T-helper 1 cell (primary cell): ENCODE measurements around the gene PGAP3.
A peak's percentile ranks its signal among the peaks of the same experiment; 100 is the strongest.
"Not testable (repeated sequence)": the region's sequence is repeated elsewhere in the genome, so short reads cannot be mapped to it uniquely, and the experiment has no call there.

Experiments used
- DNase-seq, 5 donors: peaks; one replicate each; pipeline ENCODE4 v3.0.0-alpha.2; 2012 to 2020
- total RNA-seq, 4 donors: gene quantifications; one replicate each; lab custom pipeline; 2026; lab: John Stamatoyannopoulos, UW

The PGAP3 gene
- 28.3 to 39.6 (median 35.3) reads per million in 4 donors for total RNA-seq

- DNase-seq, result peak; percentile 58 to 90 (median 68)
These were observed at the start of gene PGAP3 for GRCh38 chr17:39687546-39688474. PGAP3 (minus strand) TSS chr17:39688057; CDS start chr17:39688014, 43 bp downstream.

- DNase-seq, result no peak
These were observed 49.4 kb upstream of the PGAP3 start for GRCh38 chr17:39737206-39737759.

GRCh38 chr17:39736319-39737165, 48.7 kb upstream of the PGAP3 start:
- no peak for DNase-seq

- DNase-seq, result no peak
These were observed 48.0 kb upstream of the PGAP3 start for GRCh38 chr17:39735882-39736281.

GRCh38 chr17:39732586-39732985, 44.7 kb upstream of the PGAP3 start:
- no peak for DNase-seq

GRCh38 chr17:39730095-39730921, 42.5 kb upstream of the PGAP3 start, which contains the start of gene MIEN1:
MIEN1 (minus strand) TSS chr17:39730532; CDS start chr17:39730495, 37 bp downstream.
- DNase-seq, result peak; percentile 85 to 91 (median 89)

- no peak for DNase-seq
These were observed 41.5 kb upstream of the PGAP3 start for GRCh38 chr17:39729280-39729851.

GRCh38 chr17:39727556-39727955, 39.7 kb upstream of the PGAP3 start:
- no peak for DNase-seq

GRCh38 chr17:39726617-39727016, 38.8 kb upstream of the PGAP3 start:
- no peak for DNase-seq

GRCh38 chr17:39725923-39726322, 38.1 kb upstream of the PGAP3 start:
- not testable (repeated sequence) for DNase-seq

- no peak for DNase-seq
These were observed 36.9 kb upstream of the PGAP3 start for GRCh38 chr17:39724731-39725130.

- no peak for DNase-seq
These were observed 35.4 kb upstream of the PGAP3 start for GRCh38 chr17:39722965-39723848.

GRCh38 chr17:39722104-39722503, 34.2 kb upstream of the PGAP3 start:
- no peak for DNase-seq

GRCh38 chr17:39719563-39720355, 31.9 kb upstream of the PGAP3 start:
- no peak for DNase-seq

- no peak for DNase-seq
These were observed 29.8 kb upstream of the PGAP3 start for GRCh38 chr17:39717660-39718059.

GRCh38 chr17:39716879-39717536, 29.2 kb upstream of the PGAP3 start:
- no peak for DNase-seq

GRCh38 chr17:39716073-39716818, 28.4 kb upstream of the PGAP3 start:
- DNase-seq, result no peak

- DNase-seq, result no peak
These were observed 27.7 kb upstream of the PGAP3 start for GRCh38 chr17:39715375-39716072.
